IMR-90 (cell line): ENCODE measurements around the gene FMC1. TPM values are rescaled to one million over a fixed set of nuclear protein-coding genes. Genes with fewer than 3 reads are reported as not detected.
"Not testable (repeated sequence)": the region's sequence is repeated elsewhere in the genome, so short reads cannot be mapped to it uniquely, and the experiment has no call there.

Source experiments
- ATAC-seq: fragments of 200-7000 bp; cut with Tn5 transposase; 2 replicates; pipeline ENCODE4 v1.9.1; 2020; ENCODE audit warnings: low read depth, mild to moderate bottlenecking, moderate library complexity
- BruUV-seq: library from RNA; stranded (reverse); fragments of 400-500 nt; replicated peaks from 2 replicates; lab custom pipeline; 2021; lab: Mats Ljungman, UMichigan
- CTCF ChIA-PET: fragments of 300-600 bp; formaldehyde crosslinking; extraction: SDS; loops from one replicate; lab custom pipeline; 2021; ENCODE audit warnings: antibody characterized with exemption; lab: Yijun Ruan, JAX
- POLR2A ChIA-PET: fragments of 300-600 bp; sonication (Branson Sonifier 250); formaldehyde crosslinking; loops from one replicate; lab custom pipeline; 2022; ENCODE audit warnings: antibody characterized with exemption; ENCODE audit not compliant: unreplicated experiment; lab: Charles Lee
- DNase-seq: peaks from one replicate; pipeline ENCODE4 v3.0.0; 2013
- H2AFZ ChIP-seq: replicated peaks from 2 replicates; pipeline ENCODE3; 2013; ENCODE audit warnings: low read length, mild to moderate bottlenecking; ENCODE audit not compliant: poor library complexity
- H2AK5ac ChIP-seq: 2 replicates; pipeline ENCODE4 v1.6.1; 2013; ENCODE audit warnings: low read depth, low read length, inconsistent platforms
- H2AK9ac ChIP-seq: replicated peaks from 2 replicates; pipeline ENCODE3; 2013; ENCODE audit warnings: mild to moderate bottlenecking, low read depth, low read length, moderate library complexity; ENCODE audit not compliant: poor library complexity
- H2BK120ac ChIP-seq: 2 replicates; pipeline ENCODE4 v1.6.1; 2013; ENCODE audit warnings: low read depth, low read length, inconsistent platforms
- H2BK15ac ChIP-seq: 3 replicates; pipeline ENCODE4 v1.6.1; 2013; ENCODE audit warnings: low read depth, low read length, inconsistent platforms
- H2BK20ac ChIP-seq: 2 replicates; pipeline ENCODE4 v1.6.1; 2013; ENCODE audit warnings: low read depth, mild to moderate bottlenecking, inconsistent platforms, low read length, moderate library complexity
- H2BK5ac ChIP-seq: 2 replicates; pipeline ENCODE4 v1.6.1; 2013; ENCODE audit warnings: mild to moderate bottlenecking, low read depth, low read length, inconsistent platforms; ENCODE audit not compliant: poor library complexity, severe bottlenecking
- H3K14ac ChIP-seq: replicated peaks from 2 replicates; pipeline ENCODE4 v1.6.1; 2013; ENCODE audit warnings: low read depth, low read length, inconsistent platforms
- H3K18ac ChIP-seq: 2 replicates; pipeline ENCODE4 v1.6.1; 2013; ENCODE audit warnings: low read depth, low read length, control low read depth
- H3K23ac ChIP-seq: 2 replicates; pipeline ENCODE4 v1.6.1; 2013; ENCODE audit warnings: low read depth, low read length, inconsistent platforms
- H3K27ac ChIP-seq: 2 replicates; pipeline ENCODE4 v1.5.1; 2013; ENCODE audit warnings: mild to moderate bottlenecking, control low read depth, low read length; ENCODE audit not compliant: insufficient read depth
- H3K27me3 ChIP-seq: 2 replicates; pipeline ENCODE4 v1.6.1; 2013; ENCODE audit warnings: low read length; ENCODE audit not compliant: control insufficient read depth, insufficient read depth
- H3K36me3 ChIP-seq: 2 replicates; pipeline ENCODE4 v1.6.1; 2013; ENCODE audit warnings: low read length, mixed read lengths; ENCODE audit not compliant: control insufficient read depth, insufficient read depth
- H3K4ac ChIP-seq: 2 replicates; pipeline ENCODE4 v1.6.1; 2013; ENCODE audit warnings: low read depth, low read length, inconsistent platforms
- H3K4me1 ChIP-seq: 2 replicates; pipeline ENCODE4 v1.6.1; 2013; ENCODE audit warnings: low read length, mixed read lengths; ENCODE audit not compliant: control insufficient read depth, insufficient read depth
- H3K4me2 ChIP-seq: 2 replicates; pipeline ENCODE4 v1.6.1; 2013; ENCODE audit warnings: low read depth, mild to moderate bottlenecking, control low read depth, low read length, moderate library complexity
- H3K4me3 ChIP-seq: 2 replicates; pipeline ENCODE4 v1.5.1; 2013; ENCODE audit warnings: low read depth, mild to moderate bottlenecking, control low read depth, low read length, moderate library complexity; ENCODE audit not compliant: insufficient read depth
- H3K56ac ChIP-seq: 2 replicates; pipeline ENCODE4 v1.6.1; 2013; ENCODE audit warnings: low read length, inconsistent platforms; ENCODE audit not compliant: insufficient read depth; ENCODE audit errors: extremely low read depth
- H3K79me1 ChIP-seq, 2 experiments: 2 replicates each; pipeline ENCODE4 v1.6.1; 2013; ENCODE audit warnings: low read length in 2 of 2, inconsistent platforms in 1 of 2, low read depth in 1 of 2
- H3K9ac ChIP-seq: 2 replicates; pipeline ENCODE4 v1.6.1; 2013; ENCODE audit warnings: low read depth, low read length, control low read depth
- H3K9me1 ChIP-seq: 2 replicates; pipeline ENCODE4 v1.6.1; 2013; ENCODE audit warnings: low read length, inconsistent platforms; ENCODE audit not compliant: insufficient read depth
- H3K9me3 ChIP-seq: 2 replicates; pipeline ENCODE4 v1.6.1; 2013; ENCODE audit warnings: low read length; ENCODE audit not compliant: control insufficient read depth, insufficient read depth
- H4K20me1 ChIP-seq: 2 replicates; pipeline ENCODE4 v1.6.1; 2013; ENCODE audit warnings: low read length, inconsistent platforms; ENCODE audit not compliant: insufficient read depth
- H4K5ac ChIP-seq: 2 replicates; pipeline ENCODE4 v1.6.1; 2013; ENCODE audit warnings: mild to moderate bottlenecking, low read depth, low read length, control low read depth
- H4K8ac ChIP-seq, 2 experiments: 2 replicates each; pipeline ENCODE4 v1.6.1; 2013; ENCODE audit warnings: low read depth in 2 of 2, low read length in 2 of 2, control low read depth in 1 of 2, inconsistent platforms in 1 of 2
- H4K91ac ChIP-seq: 2 replicates; pipeline ENCODE4 v1.6.1; 2013; ENCODE audit warnings: low read depth, low read length, inconsistent platforms; ENCODE audit not compliant: insufficient read depth
- CTCF ChIP-seq: conservative IDR thresholded peaks from 2 replicates; pipeline ENCODE4 v1.5.1; 2012; ENCODE audit warnings: mild to moderate bottlenecking, low read depth, low read length, improper control_type of control experiment
- ELK1 ChIP-seq: fragments of 150-350 bp; IDR thresholded peaks from 2 replicates; pipeline ENCODE4 v1.6.1; 2016; ENCODE audit warnings: low read depth, mild to moderate bottlenecking, low read length, moderate library complexity, borderline replicate concordance
- RAD21 ChIP-seq: IDR thresholded peaks from 2 replicates; pipeline ENCODE4 v1.6.1; 2012; ENCODE audit warnings: low read length, improper control_type of control experiment
- WGBS, 2 experiments: methylation state at CpG; one replicate each; pipeline versions ENCODE4 v1.1.5 to v1.1.7; 2013; ENCODE audit warnings: missing lambda C conversion rate in 2 of 2; ENCODE audit not compliant: insufficient read length in 1 of 2; ENCODE audit errors: extremely low coverage in 2 of 2; 5-methylcytosine and 5-hydroxymethylcytosine counted together
- dilution Hi-C: fragments of 300-500 bp; cut with HindIII; formaldehyde crosslinking; loops from one replicate; pipeline ENCODE4 v1.14.3; 2018; ENCODE audit warnings: low sequenced_read_pairs; ENCODE audit not compliant: unreplicated experiment
- in situ Hi-C: fragments of 300-500 bp; cut with MboI; formaldehyde crosslinking; loops from 3 replicates; pipeline ENCODE4 v1.14.3; 2019; ENCODE audit warnings: low sequenced_read_pairs, inconsistent platforms, mixed read lengths
- intact Hi-C: fragments of 100-400 bp; cut with micrococcal nuclease; formaldehyde crosslinking; loops from 2 replicates; pipeline ENCODE4 v1.10.0; 2022
- polyA plus RNA-seq, 3 experiments: library from polyadenylated mRNA; depleted of rRNA; stranded (reverse); fragments of >200 nt; gene quantifications; 2 replicates each; pipeline ENCODE4 v1.2.3, GENCODE V29; 2012; ENCODE audit warnings: low replicate concordance in 1 of 3
- total RNA-seq: library from RNA; depleted of rRNA; stranded (reverse); fragments of >200 nt; gene quantifications from 2 replicates; pipeline ENCODE4 v1.2.3, GENCODE V29; 2012

The FMC1 gene
- total and polyA plus RNA-seq, 2 of the 4 experiments (the other 2 are of a cell fraction): 6.1 to 11.9 TPM

- DNase-seq (peak; percentile 38), ATAC-seq (peak; percentile 64)
- BruUV-seq: no TSS peak
- Histone ChIP-seq H2AK5ac (no peak overlapping the region), H2BK15ac (no peak overlapping the region), H3K36me3 (no peaks in the 10 kb centered on the region), H3K9ac (no peak overlapping the region), H3K27me3 (no peaks in the 10 kb centered on the region), H3K4me3 (no peak overlapping the region), H3K56ac (no peak overlapping the region), H3K4ac (no peak overlapping the region), H3K4me2 (no peak overlapping the region), H2AK9ac (no peak overlapping the region), H3K9me3 (no peaks in the 10 kb centered on the region), H4K5ac (no peak overlapping the region), H4K8ac (no peak overlapping the region), H4K20me1 (no peaks in the 10 kb centered on the region), H3K79me1 (no peaks in the 10 kb centered on the region), H3K14ac (no peak overlapping the region), H3K27ac (no peak overlapping the region), H2BK5ac (no peak overlapping the region), H3K18ac (no peak overlapping the region), H2BK20ac (no peak overlapping the region), H3K9me1 (no peaks in the 10 kb centered on the region), H2AFZ (peak overlapping the region; percentile 67), H4K91ac (no peak overlapping the region), H2BK120ac (no peak overlapping the region), H3K4me1 (no peaks in the 10 kb centered on the region), H3K23ac (no peak overlapping the region)
- CTCF ChIA-PET: no interaction called here
- 86% methylated on average over 1 of the region's 11 CpGs; no CpG with 5 or more reads in 1 of the 2 experiments for WGBS, 2 experiments
- dilution Hi-C loops (no loop called here), in situ Hi-C loops (no loop called here), intact Hi-C loops (no loop called here)
- TF ChIP-seq ELK1 (no peak), RAD21 (peak; percentile 42), CTCF (peak; percentile 44)
- POLR2A ChIA-PET: no interaction called here
These were observed 19.9 kb upstream of the FMC1 start for GRCh38 chr7:139321071-139321745.

GRCh38 chr7:139324709-139325108 is 16.4 kb upstream of the FMC1 start:
- DNase-seq, H2AFZ ChIP-seq, H3K23ac ChIP-seq, H4K8ac ChIP-seq, ATAC-seq, intact Hi-C loops, H3K4me1 ChIP-seq, H2BK15ac ChIP-seq, H3K4me2 ChIP-seq, H3K36me3 ChIP-seq, H3K18ac ChIP-seq, H4K91ac ChIP-seq, in situ Hi-C loops, dilution Hi-C loops, H3K27me3 ChIP-seq, H3K14ac ChIP-seq, H2AK5ac ChIP-seq, H3K27ac ChIP-seq, H2BK120ac ChIP-seq, H2BK20ac ChIP-seq, H3K9ac ChIP-seq, H3K9me1 ChIP-seq, BruUV-seq, H3K9me3 ChIP-seq, POLR2A ChIA-PET, H2BK5ac ChIP-seq, H3K4ac ChIP-seq, H4K20me1 ChIP-seq, H2AK9ac ChIP-seq, H4K5ac ChIP-seq, H3K56ac ChIP-seq, CTCF ChIA-PET, H3K79me1 ChIP-seq, H3K4me3 ChIP-seq: not testable (repeated sequence)
- WGBS, 2 experiments: 93% methylated on average over 5 of the region's 11 CpGs; no CpG with 5 or more reads in 1 of the 2 experiments
